ENCODE data around the gene CELSR1.

- TF ChIP-seq CTCF (IDR thresholded peaks at IDR 0.05; ENCODE audit: low read length) (no peak), EZH2phosphoT487 (IDR thresholded peaks at IDR 0.05; ENCODE audit: low read length) (no peak)
Observed at GRCh38 chr22:46390105-46390651, 147.2 kb downstream of the CELSR1 start.
